ENCODE measurements around the gene WDR33.

DNA sequence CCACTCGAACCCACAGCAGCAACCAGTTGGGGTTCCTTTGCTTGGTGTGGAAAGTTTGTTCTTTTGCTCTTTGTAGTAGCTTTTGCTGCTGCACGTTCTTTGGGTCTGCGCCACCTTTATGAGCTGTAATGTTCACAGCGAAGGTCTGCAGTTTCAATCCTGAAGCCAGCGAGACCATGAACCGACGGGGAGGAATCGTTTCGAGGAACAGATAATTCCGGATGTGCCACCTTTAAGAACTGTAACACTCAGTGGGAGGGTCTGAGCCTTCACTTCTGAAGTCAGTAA is 150.7 kb downstream of the WDR33 start:
- TF ChIP-seq, protein P1, sequence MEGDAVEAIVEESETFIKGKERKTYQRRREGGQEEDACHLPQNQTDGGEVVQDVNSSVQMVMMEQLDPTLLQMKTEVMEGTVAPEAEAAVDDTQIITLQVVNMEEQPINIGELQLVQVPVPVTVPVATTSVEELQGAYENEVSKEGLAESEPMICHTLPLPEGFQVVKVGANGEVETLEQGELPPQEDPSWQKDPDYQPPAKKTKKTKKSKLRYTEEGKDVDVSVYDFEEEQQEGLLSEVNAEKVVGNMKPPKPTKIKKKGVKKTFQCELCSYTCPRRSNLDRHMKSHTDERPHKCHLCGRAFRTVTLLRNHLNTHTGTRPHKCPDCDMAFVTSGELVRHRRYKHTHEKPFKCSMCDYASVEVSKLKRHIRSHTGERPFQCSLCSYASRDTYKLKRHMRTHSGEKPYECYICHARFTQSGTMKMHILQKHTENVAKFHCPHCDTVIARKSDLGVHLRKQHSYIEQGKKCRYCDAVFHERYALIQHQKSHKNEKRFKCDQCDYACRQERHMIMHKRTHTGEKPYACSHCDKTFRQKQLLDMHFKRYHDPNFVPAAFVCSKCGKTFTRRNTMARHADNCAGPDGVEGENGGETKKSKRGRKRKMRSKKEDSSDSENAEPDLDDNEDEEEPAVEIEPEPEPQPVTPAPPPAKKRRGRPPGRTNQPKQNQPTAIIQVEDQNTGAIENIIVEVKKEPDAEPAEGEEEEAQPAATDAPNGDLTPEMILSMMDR (IDR thresholded peaks at IDR 0.05; ENCODE audit: borderline replicate concordance, extremely low read depth, low read length, poor library complexity, severe bottlenecking): no peak
- TF ChIP-seq EZH2 (IDR thresholded peaks at IDR 0.05; ENCODE audit: borderline replicate concordance, low read depth, low read length, severe bottlenecking): no peak

Data from DND-41 (cell line).